HG03135 (cell line): ENCODE data around the gene ATP5F1B.
A peak's percentile ranks its signal among the peaks of the same experiment; 100 is the strongest.
"Not testable (repeated sequence)": the region's sequence is repeated elsewhere in the genome, so short reads cannot be mapped to it uniquely, and the experiment has no call there.

ENCODE experiments used
- ATAC-seq: cut with Tn5 transposase; IDR thresholded peaks from one replicate; pipeline ENCODE4 v1.9.1; 2021; ENCODE audit warnings: mild to moderate bottlenecking, moderate library complexity; ENCODE audit not compliant: unreplicated experiment

Gene ATP5F1B

DNA sequence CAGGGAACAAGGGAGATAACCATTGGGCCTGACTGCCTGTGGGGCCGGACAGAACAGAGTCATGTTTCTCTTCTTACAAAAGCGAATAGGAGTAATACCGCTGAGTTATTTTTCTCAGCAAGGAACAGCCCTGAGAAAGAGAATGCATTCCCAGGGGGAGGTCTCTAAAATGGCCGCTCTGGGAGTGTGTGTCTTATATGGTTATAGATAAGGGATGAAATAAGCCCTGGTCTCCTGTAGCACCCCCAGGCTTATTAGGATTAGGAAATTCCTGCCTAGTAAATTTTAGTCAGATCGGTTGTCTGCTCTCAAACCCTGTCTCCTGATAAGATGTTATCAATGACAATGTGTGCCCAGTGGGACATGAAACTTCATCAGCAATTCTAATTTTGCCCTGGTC lies 8.0 kb upstream of the ATP5F1B start:
- not testable (repeated sequence) for ATAC-seq

DNA sequence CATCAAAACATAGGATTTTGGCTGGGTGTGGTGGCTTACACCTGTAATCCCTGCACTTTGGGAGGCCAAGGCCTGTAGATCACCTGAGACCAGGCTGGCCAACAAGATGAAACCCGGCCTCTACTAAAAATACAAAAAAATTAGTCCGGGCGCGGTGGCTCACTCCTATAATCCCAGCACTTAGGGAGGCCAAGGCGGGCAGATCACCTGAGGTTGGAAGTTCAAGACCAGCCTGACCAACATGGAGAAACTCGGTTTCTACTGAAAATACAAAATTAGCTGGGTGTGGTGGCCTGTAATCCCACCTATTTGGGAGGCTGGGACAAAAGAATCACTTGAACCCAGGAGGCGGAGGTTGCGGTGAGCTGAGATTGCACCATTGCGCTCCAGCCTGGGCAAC lies 2.2 kb upstream of the ATP5F1B start:
- not testable (repeated sequence) for ATAC-seq

DNA sequence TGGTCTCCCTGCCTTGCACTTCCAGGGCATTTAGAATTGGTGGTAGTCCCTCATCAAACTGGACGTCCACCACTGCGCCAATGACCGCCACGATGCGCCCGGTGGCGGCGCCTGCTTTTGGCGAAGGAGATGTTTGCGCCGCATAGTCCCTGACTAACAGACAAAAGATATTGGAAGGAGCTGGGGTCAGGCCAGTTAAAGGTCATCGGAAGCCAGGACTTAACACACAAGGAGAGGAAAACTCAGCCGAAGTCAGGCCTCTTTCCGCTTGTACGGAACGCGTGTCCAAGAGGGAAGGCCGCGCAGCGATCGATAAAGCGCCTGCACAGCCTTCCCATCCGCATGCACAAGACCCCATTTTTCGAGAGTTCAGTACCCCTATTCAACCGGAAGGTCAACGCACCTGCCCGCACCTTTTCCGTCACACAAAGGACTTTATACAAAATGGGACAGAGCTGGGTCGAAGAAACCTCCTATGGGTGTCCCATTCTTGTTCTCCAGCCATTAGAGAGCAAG lies 525 bp downstream of the ATP5F1B start:
- ATAC-seq: no peak

DNA sequence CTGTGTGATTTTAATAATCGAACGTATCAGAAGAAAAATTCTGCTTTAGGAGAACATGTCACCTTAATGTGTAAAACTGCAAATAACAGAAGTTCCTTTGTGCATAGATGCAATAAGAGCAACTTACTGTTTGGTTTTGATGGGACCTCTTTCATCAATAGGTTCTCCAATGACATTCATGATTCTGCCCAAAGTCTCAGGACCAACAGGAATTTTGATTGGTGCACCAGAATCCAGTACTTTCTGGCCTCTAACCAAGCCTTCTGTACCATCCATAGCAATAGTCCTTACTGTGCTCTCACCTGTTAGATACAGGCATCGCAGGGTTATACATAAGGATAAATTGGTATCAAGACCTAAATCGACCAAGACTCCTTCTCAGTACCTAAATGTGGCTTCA lies 1.1 kb downstream of the ATP5F1B start:
- ATAC-seq: no peak

DNA sequence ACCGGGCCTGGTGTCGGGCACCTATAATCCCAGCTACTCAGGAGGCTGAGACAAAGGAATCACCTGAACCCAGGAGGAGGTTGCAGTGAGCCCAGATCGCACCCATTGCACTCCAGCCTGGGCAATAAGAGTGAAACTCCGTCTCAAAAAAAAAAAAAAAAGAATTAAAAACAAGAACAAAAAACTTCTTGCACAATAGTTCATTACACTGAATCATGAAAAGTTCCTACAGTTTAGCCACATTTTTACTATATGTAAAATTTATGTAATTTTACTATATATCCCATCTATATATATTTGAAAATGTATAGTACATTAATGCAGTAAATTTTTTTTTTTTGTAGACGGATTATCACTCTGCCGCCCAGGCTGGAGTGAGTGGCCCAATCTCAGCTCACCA lies 4.6 kb downstream of the ATP5F1B start:
- no peak for ATAC-seq

DNA sequence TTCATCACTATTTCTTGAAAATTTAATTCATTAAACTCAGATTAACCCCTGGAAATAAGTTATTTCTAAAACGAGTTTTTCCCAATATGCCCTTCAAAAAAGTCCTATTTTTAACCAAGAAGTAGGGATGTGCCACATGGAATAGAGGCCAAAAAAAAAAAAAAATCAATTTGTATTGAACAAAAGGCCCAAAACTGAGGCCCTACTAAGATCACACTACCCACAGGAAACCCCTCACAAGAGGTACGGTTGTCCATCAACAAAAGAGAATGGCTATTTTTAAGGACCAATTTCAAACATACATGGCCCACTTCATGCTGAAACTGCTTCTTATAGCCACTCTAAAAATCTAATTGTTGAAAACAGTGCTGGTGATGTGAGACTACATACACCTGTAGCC lies 8.2 kb downstream of the ATP5F1B start:
- ATAC-seq: no peak

DNA sequence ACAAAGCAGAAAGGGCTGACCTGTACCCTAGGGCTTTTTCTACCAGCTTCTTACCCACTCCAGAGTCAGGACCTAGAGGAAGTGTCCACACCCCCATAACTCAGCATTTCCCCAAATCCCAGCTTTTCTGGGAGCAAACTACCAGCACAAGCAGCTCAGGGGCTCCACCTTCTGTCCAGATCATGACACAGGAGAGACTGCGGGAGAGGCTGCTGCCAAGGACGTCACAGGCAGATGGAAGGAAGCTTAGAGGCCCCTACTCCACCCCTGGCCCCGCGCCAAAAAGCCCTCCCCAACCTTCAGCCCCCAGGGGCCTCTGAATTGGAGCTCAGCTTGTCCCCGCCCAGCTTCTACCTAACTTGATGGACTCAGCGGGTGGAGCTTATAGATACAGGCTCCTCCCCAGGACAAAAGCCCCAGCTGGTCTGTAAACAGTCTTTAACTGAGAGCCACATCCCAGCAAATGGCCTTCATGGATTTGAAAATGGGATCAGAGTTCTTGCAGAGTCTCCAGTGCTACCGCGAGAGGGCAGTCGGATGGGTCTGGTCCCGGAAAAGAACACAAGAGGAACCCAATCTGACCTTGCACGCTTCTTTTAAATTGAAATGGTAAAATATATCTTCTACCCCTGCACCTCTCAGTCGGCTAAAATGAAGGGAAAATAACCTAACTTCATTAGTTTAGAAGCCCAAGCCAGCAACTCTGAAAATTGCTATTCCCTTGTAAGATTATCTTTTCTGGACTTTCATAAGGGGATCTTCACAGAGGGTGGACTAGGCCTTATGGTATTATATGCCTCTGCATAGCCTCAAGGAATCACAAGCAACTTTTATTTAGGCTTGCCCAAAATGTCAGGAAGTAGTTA lies 8.9 kb downstream of the ATP5F1B start:
- peak; percentile 52 for ATAC-seq

DNA sequence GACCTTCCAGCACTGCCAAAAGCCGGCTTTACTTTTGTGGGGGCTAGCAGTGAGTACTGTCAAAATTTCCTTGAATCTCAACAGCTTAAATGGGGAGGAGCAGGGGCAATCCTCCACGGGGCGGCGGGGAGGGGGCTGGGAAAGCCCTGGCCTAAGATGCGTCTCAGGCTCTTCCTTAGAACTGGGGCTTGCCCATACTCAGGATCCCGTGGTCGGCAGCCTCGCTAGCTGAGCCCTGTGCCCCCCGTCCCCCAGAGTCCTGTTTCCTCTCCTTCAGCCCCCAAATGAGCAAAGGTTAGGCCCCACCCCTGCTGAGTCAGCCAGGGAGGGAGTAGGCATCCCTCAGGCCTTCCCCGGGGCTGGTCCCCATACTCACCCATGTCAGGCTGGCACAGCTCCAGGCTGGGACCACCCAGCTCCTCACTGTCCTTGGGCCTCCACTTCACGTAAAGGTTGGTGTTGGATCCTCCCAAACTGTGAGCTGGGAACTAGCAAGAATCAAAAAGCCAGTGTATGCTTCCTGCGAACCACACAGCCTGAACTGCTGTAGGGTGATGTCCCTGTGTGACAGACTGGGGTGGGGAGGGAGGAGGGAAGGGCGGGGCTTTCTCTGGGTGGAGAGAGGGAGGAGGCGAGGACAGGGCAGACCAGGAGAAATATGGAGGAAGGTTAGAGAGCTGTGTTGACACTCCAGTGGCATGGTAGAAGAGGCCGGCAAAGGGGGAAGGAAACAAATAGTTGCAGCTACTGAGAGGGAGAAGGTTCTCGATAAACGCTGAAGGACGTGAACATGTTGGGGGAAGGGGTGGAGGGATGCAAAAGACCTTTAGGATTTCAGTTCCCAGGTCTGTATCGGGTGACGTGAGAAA lies 9.7 kb downstream of the ATP5F1B start:
- peak; percentile 44 for ATAC-seq

DNA sequence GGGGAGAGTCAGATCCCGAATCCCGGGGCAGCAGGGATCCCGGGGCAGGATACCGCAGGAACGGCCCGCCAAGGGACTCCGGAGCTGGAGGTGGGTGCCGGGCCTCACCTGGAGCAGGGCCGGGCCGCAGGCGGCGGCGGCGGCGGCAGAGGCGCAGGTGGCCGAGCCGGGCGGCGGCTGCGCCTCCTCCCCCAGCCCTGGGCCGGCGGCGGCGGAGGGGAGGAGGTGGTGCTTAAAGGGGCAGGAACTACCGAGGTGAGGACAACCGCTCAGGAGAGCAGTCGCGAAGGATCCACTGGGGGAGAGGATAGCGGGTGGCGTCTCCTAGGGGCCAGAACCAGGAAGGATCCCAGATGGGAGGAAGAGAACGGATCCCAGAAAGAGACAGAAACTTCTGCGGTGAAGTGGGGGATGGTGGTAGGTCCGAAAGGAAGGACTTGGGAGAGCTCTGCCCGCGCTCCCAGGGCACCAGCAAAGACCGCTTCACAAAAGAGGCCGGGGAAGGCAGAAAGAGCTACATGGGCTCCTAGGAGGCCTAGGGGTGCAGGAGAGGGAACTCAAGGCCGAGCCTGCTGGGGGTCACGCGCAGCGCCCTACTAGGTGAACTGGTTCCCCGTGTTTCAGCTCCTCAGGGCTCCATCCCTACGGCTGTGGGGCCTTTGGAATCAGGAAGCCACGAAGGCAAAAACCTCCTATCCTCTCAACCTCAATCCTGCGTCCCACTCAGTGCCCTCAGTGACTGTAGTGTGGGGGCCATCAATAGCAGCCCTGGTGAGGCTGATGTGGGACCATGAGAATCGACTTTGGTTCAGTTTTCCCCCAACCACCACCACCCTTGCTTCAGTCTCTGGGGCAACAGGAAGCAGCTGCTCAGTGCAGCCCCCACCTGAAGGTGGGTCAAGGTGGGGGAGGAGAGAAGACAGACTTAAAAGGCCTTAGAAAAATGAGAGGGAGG lies 10.7 kb downstream of the ATP5F1B start:
- ATAC-seq: peak; percentile 25

DNA sequence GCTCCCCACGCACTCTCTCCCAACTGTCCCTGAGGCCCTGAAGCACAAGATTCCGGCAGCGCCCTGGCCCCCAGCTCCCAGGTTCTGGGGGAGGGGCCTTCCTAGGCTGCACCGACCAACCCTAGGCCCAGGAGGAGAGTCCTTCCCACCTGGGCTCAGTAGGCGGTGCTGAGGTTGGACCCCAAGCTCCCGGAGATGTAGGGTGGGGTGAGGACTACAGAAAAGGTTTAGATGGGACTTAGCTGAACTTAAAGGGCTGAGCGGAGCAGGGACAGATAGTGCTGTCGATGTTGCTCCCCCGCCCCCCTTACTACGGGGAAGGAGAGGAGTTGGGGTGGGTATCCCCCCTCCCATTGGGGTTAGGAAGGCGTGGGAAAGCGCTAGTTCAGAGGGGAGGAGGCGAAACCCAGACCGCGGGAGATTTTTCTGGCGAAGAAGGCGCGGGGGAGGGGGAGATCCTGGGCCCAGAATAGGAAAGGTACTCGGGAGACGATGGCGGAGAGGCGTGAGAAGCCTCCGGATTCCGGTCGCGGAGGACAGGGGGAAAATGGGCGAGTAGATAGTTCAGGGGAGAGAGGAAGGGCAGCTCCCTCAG lies 11.4 kb downstream of the ATP5F1B start:
- no peak for ATAC-seq

DNA sequence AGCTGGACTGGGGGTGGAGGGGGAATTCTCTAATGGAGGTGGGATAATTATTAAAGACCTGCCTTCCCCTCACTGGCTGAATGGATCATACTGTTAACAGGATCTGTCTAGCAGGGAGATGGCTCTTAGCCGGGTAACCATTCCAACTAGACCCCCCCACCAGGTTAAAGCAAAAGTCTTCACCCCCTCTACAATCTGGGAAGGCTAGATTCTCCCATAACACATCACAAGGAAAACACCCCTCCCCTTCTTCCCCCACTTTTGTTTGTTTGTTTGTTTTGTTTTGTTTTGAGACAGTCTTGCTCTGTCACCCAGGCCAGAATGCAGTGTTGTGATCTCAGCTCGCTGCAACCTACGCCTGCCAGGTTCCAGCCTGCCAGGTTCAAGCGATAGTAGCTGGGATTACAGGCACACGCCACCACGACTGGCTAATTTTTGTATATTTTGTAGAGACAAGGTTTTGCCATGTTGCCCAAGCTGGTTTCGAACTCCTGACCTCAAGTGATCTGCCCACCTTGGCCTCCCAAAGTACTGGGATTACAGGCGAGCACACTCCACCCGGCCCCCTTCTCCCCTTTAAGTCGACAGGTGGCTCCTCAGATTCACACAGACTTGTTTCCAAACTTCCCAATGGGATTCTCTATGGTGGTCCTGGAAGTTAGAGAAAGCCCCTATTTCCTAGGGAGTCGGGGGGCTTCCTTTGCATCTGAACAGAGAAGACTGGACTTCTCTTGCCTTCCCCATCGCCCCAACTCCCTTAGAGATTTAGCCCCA lies 12.1 kb downstream of the ATP5F1B start:
- ATAC-seq: no peak

DNA sequence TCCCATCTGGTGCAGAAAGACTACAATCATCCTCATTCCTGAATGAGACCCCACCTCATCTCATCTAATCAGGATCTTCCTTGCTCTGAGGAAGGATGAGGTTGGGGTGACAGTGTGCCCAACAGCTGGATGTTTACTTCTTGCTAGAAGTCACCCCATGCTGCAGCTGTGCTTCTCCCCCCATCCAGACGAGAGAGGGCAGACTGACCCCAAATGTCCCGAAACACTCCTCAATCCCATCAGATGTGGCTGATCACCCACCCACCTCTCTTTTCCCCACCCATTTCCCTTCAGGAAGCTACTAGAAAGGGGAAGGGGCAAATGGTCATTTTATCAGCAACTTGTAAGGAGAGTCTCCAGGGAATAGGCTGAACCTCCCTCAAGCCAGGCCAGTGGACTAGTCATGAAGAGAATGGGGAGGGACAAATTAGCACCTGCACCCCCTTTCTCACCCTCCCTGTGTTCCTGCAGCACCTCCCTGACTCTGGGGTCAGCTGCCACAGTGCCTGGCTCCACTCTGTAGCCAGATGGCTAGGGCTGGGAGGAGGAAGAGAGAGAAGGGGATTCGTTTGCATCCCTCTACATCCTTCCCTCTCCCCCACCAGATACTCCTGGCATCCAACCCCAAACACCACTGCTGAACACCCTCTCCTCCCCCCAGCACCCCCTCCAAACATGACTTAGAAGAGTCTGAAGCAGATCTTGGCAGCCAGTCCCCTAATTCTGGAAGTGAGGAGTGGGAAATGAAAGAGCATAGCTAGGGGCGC lies 12.9 kb downstream of the ATP5F1B start:
- no peak for ATAC-seq

DNA sequence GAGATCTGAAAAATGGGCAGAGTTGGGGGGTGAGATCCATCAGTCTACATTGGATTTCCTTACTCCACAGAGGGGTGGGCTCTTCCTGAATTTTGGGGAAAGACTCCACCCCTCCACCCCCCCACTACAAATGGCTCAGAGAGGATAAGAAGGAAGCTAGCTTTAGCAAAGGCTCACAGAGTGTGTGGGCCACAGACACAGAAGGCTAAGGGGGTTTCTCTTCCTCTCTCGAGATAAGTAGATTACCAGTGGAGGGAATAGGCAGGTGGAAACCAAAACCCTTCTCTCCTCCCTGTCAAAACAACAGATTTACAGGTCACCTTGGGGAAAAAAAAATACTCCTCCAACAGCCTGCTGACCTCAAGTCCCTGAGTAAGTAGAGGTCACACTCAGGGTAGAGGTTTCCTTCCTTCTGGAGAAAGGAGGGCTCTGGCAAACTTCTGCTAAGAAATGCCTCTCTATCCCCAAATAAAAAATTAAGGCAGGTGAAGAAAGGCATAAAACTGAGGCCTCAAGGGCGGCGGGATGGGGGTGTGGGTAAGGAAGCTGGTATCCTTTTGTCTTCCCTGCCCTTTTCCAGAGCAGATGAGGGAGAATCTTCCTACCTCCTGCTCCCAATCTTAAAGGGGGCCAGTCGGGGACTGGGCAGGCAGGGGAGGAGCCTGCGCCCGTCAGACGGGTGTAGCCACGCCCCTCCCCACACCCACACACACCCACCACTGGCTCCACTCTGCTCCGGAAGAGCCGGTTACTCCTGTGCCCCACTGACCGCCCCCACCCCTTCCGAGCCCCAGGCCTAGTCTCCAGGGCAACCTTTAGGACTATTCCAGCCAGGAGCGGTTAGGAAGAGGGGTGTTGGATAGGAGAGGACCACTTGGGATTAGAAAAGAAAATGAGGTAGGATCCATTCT lies 13.7 kb downstream of the ATP5F1B start:
- no peak for ATAC-seq

DNA sequence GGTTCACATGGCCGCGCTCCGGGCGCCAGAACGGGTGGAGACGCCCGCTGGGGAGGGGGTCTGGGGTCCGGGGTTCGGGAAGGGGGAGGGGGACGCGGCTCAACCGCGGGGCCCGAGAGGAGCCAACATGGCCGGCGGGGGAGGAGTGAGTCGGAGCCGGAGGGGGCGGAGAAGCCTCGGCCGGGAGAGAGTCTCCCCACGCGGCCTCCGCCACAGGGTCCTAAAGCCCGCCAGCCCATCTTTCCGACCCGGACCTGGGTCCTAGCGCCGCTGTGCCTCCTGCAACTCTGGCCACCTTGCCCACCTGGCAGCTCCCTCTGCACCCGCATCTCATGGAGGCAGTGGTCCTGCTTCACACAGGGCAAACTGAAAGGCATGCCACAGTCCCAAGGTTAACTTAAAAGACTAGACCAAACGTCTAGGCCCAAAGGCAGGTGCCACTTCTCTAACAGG lies 15.6 kb downstream of the ATP5F1B start, which contains the start of gene BAZ2A:
TSS of gene BAZ2A (minus strand) at position 147 of the 453 bp plus-strand sequence. CDS start 12,796 bp downstream, outside the sequence.
- peak; percentile 52 for ATAC-seq

DNA sequence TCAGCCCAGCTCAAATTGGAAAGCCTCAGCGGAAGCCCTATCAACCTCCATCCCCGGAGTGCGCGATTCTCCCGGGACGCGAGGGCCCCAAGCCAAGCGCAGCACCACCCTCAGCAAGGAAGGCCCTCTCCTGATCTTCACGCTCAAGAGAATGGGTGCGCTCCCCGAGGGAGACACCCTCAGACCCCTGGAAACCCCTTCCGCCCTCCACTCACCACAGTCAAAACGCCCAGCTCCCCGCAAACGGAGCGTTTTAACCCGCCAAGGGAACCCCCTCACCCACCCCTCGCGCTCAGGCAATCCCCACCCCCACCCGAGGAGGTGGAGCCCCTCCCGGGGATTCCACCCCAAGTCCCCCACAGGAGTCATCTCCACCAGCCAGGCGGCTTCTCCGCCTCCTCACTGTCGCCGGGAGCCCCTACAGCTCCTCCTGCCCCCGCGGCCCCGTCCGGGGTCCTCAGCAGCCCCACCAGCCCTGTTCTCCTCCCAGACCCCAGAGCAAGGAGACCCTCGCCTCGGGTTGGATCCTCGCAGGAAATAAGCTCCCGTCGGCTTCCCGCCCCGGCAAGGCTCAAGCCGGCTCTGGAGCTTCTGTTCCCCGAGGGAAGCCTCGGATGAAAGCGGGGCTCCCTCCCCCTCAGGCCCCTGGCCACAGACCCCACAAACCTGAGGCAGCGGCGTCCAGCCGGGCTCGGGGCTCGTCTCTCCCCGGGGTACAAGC lies 16.2 kb downstream of the ATP5F1B start:
- peak; percentile 5 for ATAC-seq

DNA sequence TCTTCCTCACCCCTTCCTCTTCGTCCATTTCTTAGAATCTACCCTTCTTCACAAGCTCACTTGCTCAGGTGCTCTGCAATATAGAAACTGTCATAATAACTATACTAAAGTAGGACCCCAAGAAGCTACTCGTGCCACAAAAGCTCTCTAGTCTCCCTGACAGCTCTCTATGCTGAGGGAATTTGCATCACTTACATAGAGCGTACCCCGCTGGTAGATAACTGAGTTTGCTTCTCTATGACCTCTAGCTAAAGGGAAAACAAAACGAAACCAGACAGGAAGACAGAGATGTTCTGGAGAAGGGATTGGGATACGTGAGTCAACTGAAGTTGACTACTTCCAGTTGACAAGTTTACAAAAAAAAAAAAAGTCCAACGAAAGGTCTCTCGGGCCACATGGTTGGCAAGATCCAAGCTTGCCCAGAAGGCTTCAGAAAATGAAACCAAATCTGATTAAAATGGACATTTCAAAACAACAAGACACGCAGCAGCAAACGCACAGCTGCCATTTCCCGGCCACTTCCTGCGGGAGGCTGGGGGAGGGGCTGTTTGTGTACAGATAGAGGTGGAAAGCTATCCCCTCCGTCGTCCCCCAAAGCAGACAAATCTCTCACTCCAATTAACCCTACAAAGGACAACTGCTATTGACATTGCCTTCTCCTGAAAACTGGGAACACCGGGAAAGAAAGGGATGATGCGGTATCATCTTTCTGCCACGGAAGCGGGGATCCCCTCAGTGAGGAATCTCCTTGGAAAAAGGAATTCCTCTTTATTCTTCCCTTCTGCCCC lies 16.9 kb downstream of the ATP5F1B start:
- ATAC-seq: no peak
